GM12892 (cell line): ENCODE results near the gene MDM2.

Source experiments
- DNase-seq: peaks from one replicate; pipeline ENCODE4 v3.0.0; 2011; ENCODE audit not compliant: insufficient read length
- FAIRE-seq: peaks from 2 replicates; lab custom pipeline; 2011; peaks lifted over from hg19 to GRCh38; lab: Jason Lieb, UNC
- POLR2A ChIP-seq: IDR thresholded peaks from 2 replicates; pipeline ENCODE4 v1.6.1; 2011; ENCODE audit warnings: low read depth, low read length, control low read depth
- POLR2AphosphoS5 ChIP-seq: IDR thresholded peaks from 2 replicates; pipeline ENCODE4 v1.6.1; 2011; ENCODE audit warnings: low read depth, low read length, control low read depth
- TAF1 ChIP-seq: IDR thresholded peaks from 2 replicates; pipeline ENCODE4 v1.6.1; 2011; ENCODE audit warnings: low read depth, mild to moderate bottlenecking, control low read depth, low read length, borderline replicate concordance

MDM2 gene

DNA sequence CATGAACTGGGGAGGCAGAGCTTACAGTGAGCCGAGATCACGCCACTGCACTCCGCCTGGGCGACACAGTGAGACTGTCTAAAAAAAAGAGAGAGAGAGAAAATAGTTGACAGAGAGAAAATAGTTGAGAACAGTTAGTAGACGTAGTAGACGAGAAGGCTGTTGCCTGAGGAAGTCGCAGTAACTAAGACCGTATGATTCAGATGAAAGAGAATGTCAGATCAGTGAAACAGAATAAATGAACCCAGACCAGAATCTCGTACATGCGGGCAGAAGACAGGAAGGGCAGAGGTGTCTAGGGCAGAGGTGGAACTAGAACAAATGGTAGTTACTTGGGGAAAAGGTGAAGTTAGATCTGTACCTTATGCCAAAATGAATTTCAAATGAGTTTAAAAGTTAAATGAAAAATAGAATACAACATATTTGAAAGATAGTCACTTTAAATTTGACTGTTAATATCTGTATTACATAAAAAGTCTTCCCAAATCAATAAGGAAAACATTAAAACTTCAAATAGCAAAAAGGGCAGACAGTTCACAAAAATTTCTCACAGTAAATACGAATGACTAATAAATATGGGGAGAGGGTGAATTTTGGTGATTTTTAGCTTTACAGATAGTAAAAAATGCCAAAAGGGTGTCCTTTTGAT is 17.7 kb downstream of the MDM2 start:
- TF ChIP-seq TAF1 = no peak
- peak; percentile 46; the same call in 1 of the 2 replicates for TF ChIP-seq POLR2AphosphoS5
- TF ChIP-seq POLR2A = peak; percentile 22; the same call in 1 of the 2 replicates
- no peak for DNase-seq
- no peak for FAIRE-seq

DNA sequence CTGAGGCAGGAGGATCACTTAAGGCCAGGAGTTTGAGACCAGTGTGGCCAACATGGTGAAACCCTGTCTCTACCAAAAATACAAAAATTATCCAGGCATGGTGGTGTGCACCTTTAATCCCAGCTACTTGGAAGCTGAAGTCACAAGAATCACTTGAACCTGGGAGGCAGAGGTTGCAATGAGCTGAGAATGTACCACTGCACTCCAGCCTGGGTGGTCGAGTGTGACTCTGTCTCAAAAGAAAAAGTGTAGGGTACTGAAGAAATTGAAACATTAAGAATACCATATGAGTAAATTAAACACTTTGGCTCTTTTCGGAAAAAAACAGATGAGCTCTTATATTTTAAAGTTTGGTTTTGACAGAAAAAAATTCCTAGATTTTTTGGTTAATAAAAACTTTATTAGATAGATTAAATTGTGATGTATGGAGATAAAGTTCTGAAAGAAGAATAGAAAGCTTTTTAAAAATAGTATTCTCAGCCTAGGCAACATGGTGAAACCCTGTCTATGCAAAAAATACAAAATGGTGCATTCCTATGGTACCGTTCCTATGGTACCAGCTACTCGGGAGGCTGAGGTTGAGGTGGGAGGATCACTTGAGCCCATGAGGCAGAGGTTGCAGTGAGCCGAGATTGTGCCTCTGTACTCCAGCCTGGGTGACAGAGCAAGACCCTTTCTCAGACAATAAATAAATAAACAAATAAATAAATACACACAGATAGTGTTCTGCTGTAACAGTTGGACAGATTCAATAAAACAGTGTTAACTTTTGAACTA is 20.1 kb downstream of the MDM2 start:
- DNase-seq (no peak), FAIRE-seq (no peak)
- TF ChIP-seq TAF1 = no peak
- no peak for TF ChIP-seq POLR2A
- TF ChIP-seq POLR2AphosphoS5 = peak; percentile 3; the same call in 1 of the 2 replicates

DNA sequence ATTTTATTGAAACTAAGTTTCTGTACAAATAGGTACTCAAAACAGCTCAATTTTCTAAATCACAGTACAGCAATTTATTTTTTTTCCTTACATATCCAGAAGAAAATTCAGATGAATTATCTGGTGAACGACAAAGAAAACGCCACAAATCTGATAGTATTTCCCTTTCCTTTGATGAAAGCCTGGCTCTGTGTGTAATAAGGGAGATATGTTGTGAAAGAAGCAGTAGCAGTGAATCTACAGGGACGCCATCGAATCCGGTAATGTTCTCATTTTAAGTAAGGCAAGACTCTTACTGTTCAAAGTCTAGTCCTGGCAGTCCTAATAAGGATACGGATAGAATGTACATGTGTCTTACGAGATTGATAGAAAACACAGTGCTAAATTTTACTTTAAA is 20.7 kb downstream of the MDM2 start:
- TF ChIP-seq TAF1 (no peak), POLR2AphosphoS5 (peak; percentile 58; the same call in 1 of the 2 replicates), POLR2A (peak; percentile 65)
- no peak for DNase-seq
- FAIRE-seq = no peak

DNA sequence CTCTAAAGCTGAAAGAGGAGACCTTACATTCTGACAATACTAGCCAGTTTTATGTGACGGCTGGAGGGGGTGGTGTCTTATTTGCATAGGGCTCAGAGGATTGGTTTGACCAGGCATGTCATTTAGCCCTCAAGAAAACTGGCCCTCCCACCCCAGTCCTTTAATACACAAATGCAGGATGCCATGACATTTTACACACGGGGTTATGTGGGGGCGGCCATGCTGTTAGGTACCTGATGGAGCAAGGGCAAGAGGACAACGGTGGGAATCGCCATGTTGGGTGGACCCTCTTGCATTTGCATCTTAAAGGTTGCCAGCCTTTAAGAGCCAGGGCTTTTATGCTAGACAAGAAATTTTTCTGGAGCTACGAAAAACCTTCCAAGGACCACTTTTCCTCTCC is 23.3 kb downstream of the MDM2 start:
- DNase-seq (no peak), FAIRE-seq (no peak)
- TF ChIP-seq TAF1 (no peak), POLR2AphosphoS5 (peak; percentile 78; the same call in 1 of the 2 replicates), POLR2A (0 out of 2 replicates have a peak, but pooled peaks have one; percentile 13)

DNA sequence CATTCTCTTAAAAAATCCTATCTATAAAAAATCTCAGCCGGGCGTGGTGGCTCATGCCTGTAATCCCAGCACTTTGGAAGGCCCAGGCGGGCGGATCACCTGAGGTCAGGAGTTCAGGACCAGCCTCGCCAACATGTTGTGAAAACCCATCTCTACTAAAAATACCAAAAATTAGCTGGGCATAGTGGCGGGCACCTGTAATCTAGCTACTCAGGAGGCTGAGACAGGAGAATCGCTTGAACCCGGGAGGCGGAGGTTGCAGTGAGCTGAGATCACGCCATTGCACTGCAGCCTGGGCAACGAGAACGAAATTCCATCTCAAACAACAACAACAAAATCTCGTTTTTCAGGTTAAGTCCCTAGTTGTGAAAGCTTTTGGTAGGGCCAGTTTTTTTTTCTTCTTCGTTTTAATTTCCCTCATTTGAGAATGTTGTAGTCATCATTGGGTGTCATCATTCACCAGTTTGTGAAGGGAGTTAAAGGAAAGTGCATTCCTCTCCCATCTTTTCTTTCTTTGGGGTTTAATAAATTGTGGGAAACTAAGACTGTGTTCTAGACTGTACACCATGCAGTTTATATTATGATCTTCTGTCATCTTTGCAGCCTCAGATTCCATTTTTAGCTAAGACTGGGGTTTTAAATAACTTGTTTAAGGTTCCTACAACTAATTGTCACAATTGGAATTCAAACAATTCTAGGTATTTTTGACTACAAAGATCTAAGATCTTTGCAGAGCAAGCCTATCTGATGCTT is 23.9 kb downstream of the MDM2 start:
- no peak for FAIRE-seq
- TF ChIP-seq POLR2AphosphoS5 (no peak), POLR2A (no peak; the same call in none of the 2 replicates), TAF1 (no peak)
- no peak for DNase-seq

DNA sequence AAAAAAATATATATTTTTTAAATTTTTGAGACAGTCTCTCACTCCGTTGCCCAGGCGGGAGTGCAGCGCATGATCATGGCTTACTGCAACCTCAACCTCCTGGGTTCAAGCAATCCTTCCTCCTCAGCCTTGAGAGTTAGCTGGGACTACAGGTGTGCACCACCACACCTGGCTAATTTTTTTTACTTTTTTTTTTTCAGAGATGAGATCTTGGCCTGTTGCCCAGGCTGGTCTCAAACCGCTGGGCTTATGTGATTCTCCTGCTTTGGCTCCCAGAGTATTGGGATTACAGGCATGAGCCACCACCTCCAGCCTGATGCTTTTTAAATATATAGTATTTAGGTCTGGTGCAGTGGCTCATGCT is 24.5 kb downstream of the MDM2 start:
- FAIRE-seq (no peak), DNase-seq (no peak)
- no peak for TF ChIP-seq POLR2A
- TF ChIP-seq TAF1 = no peak
- TF ChIP-seq POLR2AphosphoS5 = no peak

DNA sequence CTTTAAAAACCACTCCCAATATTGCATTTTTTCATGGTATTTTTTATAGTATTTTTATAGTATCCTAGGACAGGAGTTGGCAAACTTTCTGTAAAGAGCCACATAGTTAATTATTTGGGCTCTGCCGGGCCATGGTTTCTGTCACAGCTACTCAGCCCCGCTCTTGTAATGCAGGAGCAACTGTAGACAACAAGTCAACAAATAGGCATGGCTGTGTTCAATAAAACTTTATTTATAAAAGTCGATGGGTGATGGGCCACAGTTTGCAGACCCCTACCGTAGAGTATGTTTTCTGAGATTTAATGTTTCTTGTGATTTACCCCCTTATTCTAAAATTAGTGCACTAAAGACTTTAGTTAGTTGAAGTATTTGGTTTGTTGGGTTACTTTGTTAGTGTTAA is 25.5 kb downstream of the MDM2 start:
- no peak for TF ChIP-seq POLR2AphosphoS5
- no peak; the same call in 1 of the 2 replicates for TF ChIP-seq POLR2A
- no peak for TF ChIP-seq TAF1
- FAIRE-seq (no peak), DNase-seq (no peak)

DNA sequence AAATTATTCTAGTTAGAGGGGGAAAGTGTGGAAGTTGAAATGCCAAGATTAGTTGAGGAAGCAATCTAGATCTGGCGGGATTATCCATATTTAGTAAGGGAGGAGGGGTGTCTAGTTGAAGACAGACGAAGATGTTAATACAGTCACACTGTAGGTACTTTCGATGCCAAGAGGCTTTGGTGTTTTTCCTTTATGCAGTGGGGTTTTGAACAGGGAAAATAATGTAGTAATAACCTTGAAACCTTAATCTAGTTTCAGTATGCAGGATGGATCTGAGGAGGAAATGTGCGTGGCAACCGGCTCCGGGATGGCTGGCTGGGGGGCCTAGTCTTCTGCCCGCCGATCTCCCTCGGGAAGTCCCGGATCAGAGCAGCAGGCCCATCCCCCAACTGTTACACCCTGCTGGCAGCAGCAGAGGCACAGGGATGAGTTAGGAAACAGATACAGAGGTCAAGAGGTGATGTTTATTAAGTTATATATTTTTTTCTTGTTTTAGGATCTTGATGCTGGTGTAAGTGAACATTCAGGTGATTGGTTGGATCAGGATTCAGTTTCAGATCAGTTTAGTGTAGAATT is 27.4 kb downstream of the MDM2 start:
- DNase-seq (no peak), FAIRE-seq (no peak)
- no peak for TF ChIP-seq TAF1
- peak; percentile 72 for TF ChIP-seq POLR2A
- TF ChIP-seq POLR2AphosphoS5 = peak; percentile 83

DNA sequence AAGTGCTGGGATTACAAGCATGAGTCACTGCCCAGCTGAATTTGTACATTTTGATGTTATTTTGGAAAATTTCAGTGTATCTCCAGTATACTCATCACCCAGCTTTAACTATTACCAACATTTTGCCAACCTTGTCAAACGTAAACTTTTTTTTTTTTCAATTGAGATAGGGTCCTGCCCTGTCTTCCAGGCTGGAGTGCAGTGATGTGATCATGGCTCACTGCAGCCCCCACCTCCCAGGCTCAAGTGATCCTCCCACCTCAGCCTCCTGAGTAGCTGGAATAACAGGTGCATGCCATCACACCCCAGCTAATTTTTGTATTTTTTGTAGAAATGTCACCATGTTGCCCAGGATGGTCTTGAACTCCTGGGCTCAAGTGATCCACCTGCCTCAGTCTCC is 29.2 kb downstream of the MDM2 start:
- no peak for FAIRE-seq
- DNase-seq = no peak
- TF ChIP-seq POLR2A (peak; percentile 39), POLR2AphosphoS5 (peak; percentile 36; the same call in 1 of the 2 replicates), TAF1 (no peak)

DNA sequence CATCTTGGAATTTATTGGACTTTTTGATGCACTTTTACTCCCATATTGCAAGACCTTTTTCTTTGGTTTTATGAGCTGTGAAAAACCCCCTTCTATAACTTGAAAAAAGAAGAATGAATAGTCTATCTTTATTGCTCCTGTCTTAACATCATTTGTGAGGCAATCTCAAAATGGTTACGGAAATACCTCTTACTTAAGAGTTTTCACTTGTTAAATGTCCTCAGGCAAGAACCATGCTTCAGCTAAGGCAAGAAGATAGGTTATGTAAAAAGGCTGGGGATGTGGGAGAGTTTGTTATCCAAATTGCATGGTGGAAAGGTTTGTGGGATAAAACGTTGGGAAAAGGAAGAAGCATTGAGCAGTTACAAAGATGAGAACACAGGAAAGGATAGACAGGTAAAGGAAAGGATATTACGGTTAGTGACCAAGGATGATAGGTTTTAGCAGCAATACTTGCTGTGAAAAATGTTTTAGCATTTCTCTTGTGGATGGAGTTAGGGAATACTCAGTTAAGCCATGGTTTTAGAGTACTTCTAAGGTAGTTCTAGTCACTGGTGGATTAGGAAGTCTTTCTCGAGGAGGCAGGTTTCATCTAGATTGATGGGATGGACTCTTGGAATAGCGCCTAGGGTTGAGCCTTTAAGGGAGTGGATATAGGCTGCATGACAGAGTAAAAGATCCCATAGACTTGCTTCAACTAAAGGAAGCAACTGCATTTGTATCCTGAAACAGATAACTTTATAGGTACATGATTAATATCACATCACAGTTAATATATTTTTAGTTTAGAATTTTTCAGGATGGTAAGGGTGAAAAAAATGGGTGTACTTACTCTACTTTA is 30.3 kb downstream of the MDM2 start:
- no peak for DNase-seq
- no peak for FAIRE-seq
- TF ChIP-seq POLR2A (peak; percentile 71), POLR2AphosphoS5 (peak; percentile 86), TAF1 (no peak)
